Ascending aorta (tissue), 2 donors: Measurements from ENCODE around the gene NRP2. TPM values are rescaled to one million over a fixed set of nuclear protein-coding genes. Genes with fewer than 3 reads are reported as not detected.

Source experiments
- DNase-seq, 2 donors: peaks; one replicate each; pipeline ENCODE4 v3.0.0-alpha.2; 2019; ENCODE audit warnings: low spot score in 2 of 2
- H3K27ac ChIP-seq, 2 donors: fragments of 200-600 bp; sonication (generic); one replicate each; pipeline ENCODE4 v1.5.1; 2016 to 2017; ENCODE audit warnings: mild to moderate bottlenecking in 1 of 2
- H3K27me3 ChIP-seq: fragments of 200-600 bp; sonication (generic); one replicate; pipeline ENCODE4 v1.5.1; 2017
- H3K36me3 ChIP-seq, 2 donors: fragments of 200-600 bp; sonication (generic); one replicate each; pipeline ENCODE4 v1.5.1; 2016
- H3K4me1 ChIP-seq, 2 donors: fragments of 200-600 bp; sonication (generic); one replicate each; pipeline ENCODE4 v1.5.1; 2016 to 2017; ENCODE audit warnings: mild to moderate bottlenecking in 1 of 2
- H3K4me3 ChIP-seq, 2 donors: fragments of 200-600 bp; sonication (generic); one replicate each; pipeline ENCODE4 v1.5.1; 2016 to 2017; ENCODE audit warnings: mild to moderate bottlenecking in 1 of 2
- H3K9me3 ChIP-seq, 2 donors: fragments of 200-600 bp; sonication (generic); one replicate each; pipeline ENCODE4 v1.5.1; 2016
- intact Hi-C: fragments of 100-400 bp; cut with DNase I; formaldehyde crosslinking; loops from one replicate; pipeline ENCODE4 v1.15.1; 2023
- total RNA-seq: library from RNA; depleted of rRNA; stranded (reverse); fragments of >200 nt; gene quantifications from one replicate; pipeline ENCODE4 v1.1.0, GENCODE V29; 2016
- TF ChIP-seq, protein P1 (sequence below), 3 experiments: fragments of 200-600 bp in 2 of 3; fragments of 450-650 bp in 1 of 3; sonication (generic) in 2 of 3; IDR thresholded peaks; one replicate each; pipeline ENCODE4 v1.5.1; 2016 to 2019; ENCODE audit warnings: antibody characterized with exemption in 3 of 3, mild to moderate bottlenecking in 1 of 3, moderate library complexity in 1 of 3

Gene NRP2
- total RNA-seq, 1 donor from 2014 or later = 39.7 TPM

DNA sequence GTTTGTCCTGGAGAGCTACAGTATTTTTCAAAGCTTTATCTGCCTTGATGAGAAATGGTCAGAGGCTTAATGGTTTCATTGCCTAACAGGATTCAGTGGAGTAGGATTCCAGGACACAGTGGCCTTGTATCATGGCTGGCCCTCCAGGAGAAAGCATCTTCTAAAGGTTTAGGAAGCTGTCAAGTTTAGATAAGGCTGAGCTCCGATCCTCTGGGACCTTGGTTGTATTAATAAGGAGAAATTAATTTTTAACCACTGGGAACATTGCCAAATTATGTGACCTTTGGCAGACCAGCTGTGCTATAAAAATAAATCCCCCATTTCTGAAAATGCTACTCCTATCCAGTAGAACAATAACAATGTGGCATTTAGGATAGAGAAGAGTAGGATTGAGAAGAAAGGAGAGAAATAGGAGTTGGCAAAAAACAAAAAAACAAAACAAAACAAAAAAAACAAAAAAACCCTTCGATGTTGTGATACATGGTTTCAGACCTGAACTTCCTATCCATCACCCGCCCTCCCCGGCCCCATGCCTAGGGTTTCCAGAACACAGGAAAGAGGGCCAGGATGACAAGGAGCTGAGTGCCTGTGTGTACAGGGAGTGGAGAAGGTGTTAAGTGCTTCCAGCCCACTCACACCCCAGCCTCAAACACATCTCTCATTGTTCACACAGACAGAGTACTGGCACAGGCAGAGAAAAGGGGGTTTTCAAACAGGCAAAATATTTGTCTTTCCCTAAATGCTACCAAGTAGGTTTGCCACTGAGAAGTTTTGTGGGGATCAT lies 6.3 kb downstream of the NRP2 start:
- intact Hi-C loops = loop anchor here (5.0 to 10.0 kb wide), 3 partner anchors 69 to 1664 kb away; partner anchors contain the start of gene PARD3B
- TF ChIP-seq, protein P1, sequence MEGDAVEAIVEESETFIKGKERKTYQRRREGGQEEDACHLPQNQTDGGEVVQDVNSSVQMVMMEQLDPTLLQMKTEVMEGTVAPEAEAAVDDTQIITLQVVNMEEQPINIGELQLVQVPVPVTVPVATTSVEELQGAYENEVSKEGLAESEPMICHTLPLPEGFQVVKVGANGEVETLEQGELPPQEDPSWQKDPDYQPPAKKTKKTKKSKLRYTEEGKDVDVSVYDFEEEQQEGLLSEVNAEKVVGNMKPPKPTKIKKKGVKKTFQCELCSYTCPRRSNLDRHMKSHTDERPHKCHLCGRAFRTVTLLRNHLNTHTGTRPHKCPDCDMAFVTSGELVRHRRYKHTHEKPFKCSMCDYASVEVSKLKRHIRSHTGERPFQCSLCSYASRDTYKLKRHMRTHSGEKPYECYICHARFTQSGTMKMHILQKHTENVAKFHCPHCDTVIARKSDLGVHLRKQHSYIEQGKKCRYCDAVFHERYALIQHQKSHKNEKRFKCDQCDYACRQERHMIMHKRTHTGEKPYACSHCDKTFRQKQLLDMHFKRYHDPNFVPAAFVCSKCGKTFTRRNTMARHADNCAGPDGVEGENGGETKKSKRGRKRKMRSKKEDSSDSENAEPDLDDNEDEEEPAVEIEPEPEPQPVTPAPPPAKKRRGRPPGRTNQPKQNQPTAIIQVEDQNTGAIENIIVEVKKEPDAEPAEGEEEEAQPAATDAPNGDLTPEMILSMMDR (IDR thresholded peaks at IDR 0.05) = no peak
- H3K27ac ChIP-seq = no peak overlapping the region
- H3K4me3 ChIP-seq = no peak overlapping the region
- H3K27me3 ChIP-seq = no peaks in the 10 kb centered on the region
- H3K36me3 ChIP-seq = no peaks in the 10 kb centered on the region
- no peaks in the 10 kb centered on the region for H3K9me3 ChIP-seq
- peaks cover 0 to 9% of the 10 kb centered on the region in 2 donors for H3K4me1 ChIP-seq
- DNase-seq = no peak

DNA sequence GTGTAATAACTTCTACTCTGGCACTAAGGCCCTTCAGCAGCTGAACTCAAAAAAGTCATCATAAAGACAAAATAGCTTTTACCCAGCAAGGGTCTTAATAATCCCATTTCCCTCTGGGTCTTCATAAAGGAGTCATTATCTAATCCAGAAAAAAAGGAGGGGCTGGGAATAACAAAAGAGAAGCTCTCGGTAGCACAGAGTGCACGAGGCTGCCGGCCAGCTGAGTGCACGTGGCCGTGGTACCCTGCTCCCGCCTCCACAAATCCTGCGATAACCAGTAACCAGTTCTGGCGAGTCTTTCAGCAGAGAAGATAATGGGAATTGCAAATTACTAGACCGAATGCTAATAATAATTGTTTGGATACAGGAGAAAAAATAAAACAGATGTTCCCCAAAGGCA lies 7.5 kb downstream of the NRP2 start:
- Histone ChIP-seq H3K27me3 (no peaks in the 10 kb centered on the region), H3K9me3 (no peaks in the 10 kb centered on the region), H3K4me3 (no peak overlapping the region), H3K27ac (no peak overlapping the region), H3K4me1 (peaks cover 0 to 2% of the 10 kb centered on the region in 2 donors), H3K36me3 (no peaks in the 10 kb centered on the region)
- TF ChIP-seq, protein P1 (IDR thresholded peaks at IDR 0.05) = no peak
- intact Hi-C loops = loop anchor here (5.0 to 10.0 kb wide), 3 partner anchors 67 to 1665 kb away; partner anchors contain the start of gene PARD3B
- no peak for DNase-seq

DNA sequence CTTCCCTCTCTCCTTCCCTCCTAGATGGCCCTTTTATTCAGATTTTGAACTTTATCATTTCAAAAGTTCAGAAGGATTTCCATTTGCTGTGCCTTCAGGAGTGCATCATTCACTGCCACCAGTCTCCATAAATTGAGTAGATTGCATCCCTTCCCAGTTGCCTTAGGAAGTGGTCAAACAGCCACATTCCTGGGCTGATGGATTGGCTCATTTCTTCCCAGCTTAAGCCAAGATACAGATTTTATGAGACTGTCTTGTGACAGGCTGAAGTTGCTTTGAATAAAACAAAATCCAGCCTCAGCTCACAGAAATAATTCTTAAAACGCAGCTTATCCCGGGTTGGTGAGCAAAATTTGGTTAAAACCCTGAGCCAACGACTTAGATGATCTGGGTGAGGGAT lies 9.8 kb downstream of the NRP2 start:
- Histone ChIP-seq H3K9me3 (no peaks in the 10 kb centered on the region), H3K4me1 (no peaks in the 10 kb centered on the region), H3K27me3 (no peaks in the 10 kb centered on the region), H3K36me3 (no peaks in the 10 kb centered on the region), H3K4me3 (no peak overlapping the region), H3K27ac (no peak overlapping the region)
- TF ChIP-seq, protein P1 (IDR thresholded peaks at IDR 0.05) = no peak
- no peak for DNase-seq
- intact Hi-C loops = no loop called here

DNA sequence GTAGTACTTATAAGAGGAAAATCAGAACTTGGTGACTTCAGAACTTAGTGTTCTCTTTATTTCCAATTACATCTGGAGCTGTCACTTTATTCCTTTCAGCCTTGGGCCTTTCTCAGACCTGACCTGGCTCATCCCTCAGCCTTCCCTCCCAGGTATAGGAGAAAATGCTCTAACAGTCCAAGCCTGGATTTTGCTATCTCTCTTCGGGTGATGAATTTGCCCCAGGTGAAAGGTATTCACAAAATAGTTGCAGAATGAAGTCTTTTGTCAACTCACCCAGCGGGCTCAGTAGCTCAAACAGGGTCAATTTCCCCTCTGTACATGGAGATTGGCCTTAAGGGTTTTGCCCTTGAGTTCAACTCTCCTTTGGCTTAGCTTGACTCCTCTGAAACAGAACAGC lies 12.0 kb downstream of the NRP2 start:
- no peaks in the 10 kb centered on the region for H3K27me3 ChIP-seq
- no peaks in the 10 kb centered on the region for H3K36me3 ChIP-seq
- no peaks in the 10 kb centered on the region for H3K9me3 ChIP-seq
- intact Hi-C loops = no loop called here
- TF ChIP-seq, protein P1 (IDR thresholded peaks at IDR 0.05) = no peak
- no peak overlapping the region for H3K27ac ChIP-seq
- no peak for DNase-seq
- H3K4me1 ChIP-seq = no peaks in the 10 kb centered on the region
- no peak overlapping the region for H3K4me3 ChIP-seq

DNA sequence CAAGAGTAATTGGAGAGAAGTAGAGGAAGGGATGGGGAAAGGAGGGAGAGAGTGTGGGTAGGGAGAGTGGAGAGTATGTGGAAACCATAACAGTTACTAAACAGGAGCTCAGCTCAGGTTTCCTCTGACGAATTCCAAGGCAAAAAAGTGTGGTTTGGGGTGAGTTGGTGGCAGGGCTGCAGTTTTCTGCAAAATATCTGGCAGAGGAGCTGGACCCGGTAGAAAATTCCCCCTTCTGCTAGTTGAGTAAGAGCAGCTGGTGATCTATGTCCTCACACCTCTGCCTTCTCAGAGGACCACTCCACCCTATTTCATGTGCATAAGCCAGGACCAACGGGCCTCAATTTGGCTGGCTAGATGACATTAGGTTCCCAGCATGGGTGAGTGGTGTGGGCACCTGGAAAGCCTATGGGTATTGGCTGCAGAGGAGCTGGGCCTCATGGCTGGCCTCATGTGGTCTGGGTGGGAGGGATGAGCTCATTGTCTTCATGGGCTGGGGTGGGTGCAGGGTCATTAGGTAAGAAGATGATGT lies 13.2 kb downstream of the NRP2 start:
- Histone ChIP-seq H3K4me3 (no peak overlapping the region), H3K36me3 (no peaks in the 10 kb centered on the region), H3K27me3 (no peaks in the 10 kb centered on the region), H3K27ac (no peak overlapping the region), H3K4me1 (no peaks in the 10 kb centered on the region), H3K9me3 (no peaks in the 10 kb centered on the region)
- TF ChIP-seq, protein P1 (IDR thresholded peaks at IDR 0.05) = no peak
- intact Hi-C loops = no loop called here
- no peak for DNase-seq
